HEK293T (cell line): Measurements from ENCODE around the gene TNFSF9.

Source experiments
- CTCF ChIA-PET: fragments of 350-600 bp; formaldehyde crosslinking; extraction: SDS; loops from one replicate; lab custom pipeline; 2021; ENCODE audit warnings: antibody characterized with exemption, inconsistent platforms; lab: Yijun Ruan, JAX
- POLR2A ChIA-PET: fragments of 350-600 bp; formaldehyde crosslinking; extraction: SDS; loops from one replicate; lab custom pipeline; 2020; ENCODE audit warnings: antibody characterized with exemption, inconsistent platforms; lab: Yijun Ruan, JAX
- DNase-seq: peaks from one replicate; pipeline ENCODE4 v3.0.0; 2012; ENCODE audit warnings: mixed read lengths; ENCODE audit errors: extremely low spot score
- ARNT ChIP-seq: fragments of 450-650 bp; IDR thresholded peaks from 2 replicates; pipeline ENCODE4 v1.6.1; 2017; ENCODE audit warnings: mild to moderate bottlenecking
- BHLHE40 ChIP-seq: fragments of 450-650 bp; IDR thresholded peaks from 2 replicates; pipeline ENCODE4 v1.6.1; 2016; ENCODE audit warnings: mild to moderate bottlenecking, moderate library complexity, borderline replicate concordance
- CTBP1 ChIP-seq: fragments of 450-650 bp; IDR thresholded peaks from 2 replicates; pipeline ENCODE4 v1.6.1; 2016; ENCODE audit warnings: borderline replicate concordance
- ELF4 ChIP-seq: fragments of 450-650 bp; IDR thresholded peaks from 2 replicates; pipeline ENCODE4 v1.6.1; 2017; ENCODE audit warnings: antibody characterized with exemption
- FOXA1 ChIP-seq: fragments of 450-650 bp; IDR thresholded peaks from 2 replicates; pipeline ENCODE4 v1.6.1; 2016; ENCODE audit warnings: mild to moderate bottlenecking
- FOXK2 ChIP-seq: fragments of 450-650 bp; IDR thresholded peaks from 2 replicates; pipeline ENCODE4 v1.6.1; 2016; ENCODE audit warnings: mild to moderate bottlenecking
- FOXM1 ChIP-seq: fragments of 450-650 bp; IDR thresholded peaks from 2 replicates; pipeline ENCODE4 v1.6.1; 2017; ENCODE audit warnings: mild to moderate bottlenecking, borderline replicate concordance
- HDGF ChIP-seq: fragments of 450-650 bp; IDR thresholded peaks from 2 replicates; pipeline ENCODE4 v1.6.1; 2017; ENCODE audit warnings: antibody characterized with exemption, borderline replicate concordance
- L3MBTL2 ChIP-seq: fragments of 450-650 bp; conservative IDR thresholded peaks from 2 replicates; pipeline ENCODE4 v1.6.1; 2016; ENCODE audit warnings: mild to moderate bottlenecking
- LEF1 ChIP-seq: fragments of 450-650 bp; IDR thresholded peaks from 2 replicates; pipeline ENCODE4 v1.6.1; 2017; ENCODE audit warnings: mild to moderate bottlenecking, borderline replicate concordance
- NFRKB ChIP-seq: fragments of 450-650 bp; IDR thresholded peaks from 2 replicates; pipeline ENCODE4 v1.6.1; 2016; ENCODE audit warnings: mild to moderate bottlenecking, moderate library complexity
- SP1 ChIP-seq: fragments of 450-650 bp; IDR thresholded peaks from 2 replicates; pipeline ENCODE4 v1.6.1; 2017
- SUZ12 ChIP-seq: fragments of 450-650 bp; IDR thresholded peaks from 2 replicates; pipeline ENCODE4 v1.6.1; 2016; ENCODE audit warnings: mild to moderate bottlenecking
- TARDBP ChIP-seq: fragments of 450-650 bp; IDR thresholded peaks from 2 replicates; pipeline ENCODE4 v1.6.1; 2016
- ZNF384 ChIP-seq: fragments of 450-650 bp; IDR thresholded peaks from 2 replicates; pipeline ENCODE4 v1.6.1; 2016
- TF ChIP-seq, protein P1 (sequence below): fragments of 450-650 bp; IDR thresholded peaks from 2 replicates; pipeline ENCODE4 v1.6.1; 2016

Gene TNFSF9

DNA sequence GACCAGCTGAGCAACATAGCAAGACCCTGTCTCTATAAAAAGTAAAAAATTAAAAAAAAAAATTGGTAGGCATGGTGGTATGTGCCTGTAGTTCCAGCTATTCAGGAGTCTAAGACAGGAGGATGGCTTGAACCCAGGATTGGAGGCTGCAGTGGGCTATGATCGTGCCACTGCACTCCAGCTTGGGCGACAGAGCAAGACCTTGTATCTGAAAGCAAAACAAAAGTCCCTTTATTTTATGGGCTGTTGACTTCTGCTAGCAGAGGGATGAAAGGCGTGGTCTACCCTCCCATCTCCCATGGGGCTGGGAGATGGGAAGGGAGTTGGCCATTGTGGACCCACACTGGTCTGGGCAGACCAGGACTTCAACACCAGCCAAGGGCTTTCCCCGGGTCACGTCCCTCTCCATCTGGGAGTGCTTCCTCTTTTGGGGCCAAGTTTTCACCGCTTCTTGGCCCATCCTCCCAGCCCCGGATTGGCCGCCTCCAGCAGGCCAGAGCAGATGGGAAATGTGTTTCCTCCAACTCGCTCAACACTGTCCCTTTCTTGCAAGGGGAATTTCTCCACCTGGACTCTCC is 2.2 kb upstream of the TNFSF9 start:
- TF ChIP-seq TARDBP = no peak
- TF ChIP-seq LEF1 = no peak
- TF ChIP-seq FOXM1 = no peak
- TF ChIP-seq, protein P1, sequence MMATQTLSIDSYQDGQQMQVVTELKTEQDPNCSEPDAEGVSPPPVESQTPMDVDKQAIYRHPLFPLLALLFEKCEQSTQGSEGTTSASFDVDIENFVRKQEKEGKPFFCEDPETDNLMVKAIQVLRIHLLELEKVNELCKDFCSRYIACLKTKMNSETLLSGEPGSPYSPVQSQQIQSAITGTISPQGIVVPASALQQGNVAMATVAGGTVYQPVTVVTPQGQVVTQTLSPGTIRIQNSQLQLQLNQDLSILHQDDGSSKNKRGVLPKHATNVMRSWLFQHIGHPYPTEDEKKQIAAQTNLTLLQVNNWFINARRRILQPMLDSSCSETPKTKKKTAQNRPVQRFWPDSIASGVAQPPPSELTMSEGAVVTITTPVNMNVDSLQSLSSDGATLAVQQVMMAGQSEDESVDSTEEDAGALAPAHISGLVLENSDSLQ = no peak
- TF ChIP-seq ARNT = no peak
- TF ChIP-seq CTBP1 = no peak
- TF ChIP-seq FOXK2 = no peak
- TF ChIP-seq SP1 = no peak
- no peak for TF ChIP-seq FOXA1
- TF ChIP-seq SUZ12 = no peak
- TF ChIP-seq NFRKB = no peak
- TF ChIP-seq L3MBTL2 = no peak
- no peak for TF ChIP-seq BHLHE40
- no peak for TF ChIP-seq HDGF
- DNase-seq = no peak
- POLR2A ChIA-PET = interaction anchor here (1.0 kb wide), 1 partner anchor 12 kb away, joined by 3 read pairs; no protein-coding TSS in a partner anchor
- CTCF ChIA-PET = no interaction called here

DNA sequence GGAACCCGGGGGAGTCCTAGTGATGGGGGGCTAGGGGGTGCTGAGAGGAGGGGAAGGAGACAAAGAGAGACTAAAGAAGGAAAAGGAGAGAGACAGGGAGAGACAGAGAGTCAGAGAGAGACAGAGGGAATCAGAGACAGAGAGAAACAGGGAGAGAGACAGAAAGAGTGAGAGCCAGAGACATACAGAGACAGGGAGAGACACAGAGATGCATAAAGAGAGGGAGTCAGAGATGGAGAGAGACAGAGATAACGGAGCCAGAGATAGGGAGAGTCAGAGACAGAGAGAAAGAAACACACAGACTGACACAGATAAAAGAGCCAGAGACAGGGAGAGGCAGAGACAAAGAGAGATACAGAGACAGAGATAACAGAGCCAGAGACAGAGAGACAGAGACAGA is 1.5 kb upstream of the TNFSF9 start:
- no peak for DNase-seq
- CTCF ChIA-PET = no interaction called here
- POLR2A ChIA-PET = no interaction called here
- TF ChIP-seq FOXA1 = no peak
- TF ChIP-seq, protein P1 = no peak
- TF ChIP-seq FOXK2 = no peak
- no peak for TF ChIP-seq SUZ12
- TF ChIP-seq ARNT = no peak
- no peak for TF ChIP-seq HDGF

DNA sequence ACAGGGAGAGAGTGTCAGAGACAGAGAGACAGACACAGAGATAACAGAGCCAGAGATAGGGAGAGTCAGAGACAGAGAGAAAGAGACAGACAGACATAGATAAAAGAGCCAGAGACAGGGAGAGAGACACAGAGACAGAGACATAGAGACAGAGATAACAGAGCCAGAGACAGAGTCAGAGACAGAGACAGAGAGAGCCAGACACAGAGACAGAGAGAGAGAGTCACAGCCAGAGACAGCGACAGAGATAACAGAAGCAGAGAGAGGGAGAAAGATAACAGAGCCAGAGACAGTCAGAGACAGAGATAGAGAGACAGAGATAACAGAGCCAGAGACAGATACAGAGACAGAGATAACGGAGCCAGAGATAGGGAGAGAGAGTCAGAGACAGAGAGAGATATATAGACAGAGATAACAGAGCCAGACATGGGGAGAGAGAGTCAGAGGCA is 865 bp upstream of the TNFSF9 start:
- no peak for DNase-seq
- POLR2A ChIA-PET = interaction anchor here (1.1 to 1.5 kb wide), 6 partner anchors 9 to 74 kb away, joined by 3 to 14 read pairs (median 8); no protein-coding TSS in a partner anchor
- CTCF ChIA-PET = no interaction called here
- TF ChIP-seq SUZ12 = no peak

DNA sequence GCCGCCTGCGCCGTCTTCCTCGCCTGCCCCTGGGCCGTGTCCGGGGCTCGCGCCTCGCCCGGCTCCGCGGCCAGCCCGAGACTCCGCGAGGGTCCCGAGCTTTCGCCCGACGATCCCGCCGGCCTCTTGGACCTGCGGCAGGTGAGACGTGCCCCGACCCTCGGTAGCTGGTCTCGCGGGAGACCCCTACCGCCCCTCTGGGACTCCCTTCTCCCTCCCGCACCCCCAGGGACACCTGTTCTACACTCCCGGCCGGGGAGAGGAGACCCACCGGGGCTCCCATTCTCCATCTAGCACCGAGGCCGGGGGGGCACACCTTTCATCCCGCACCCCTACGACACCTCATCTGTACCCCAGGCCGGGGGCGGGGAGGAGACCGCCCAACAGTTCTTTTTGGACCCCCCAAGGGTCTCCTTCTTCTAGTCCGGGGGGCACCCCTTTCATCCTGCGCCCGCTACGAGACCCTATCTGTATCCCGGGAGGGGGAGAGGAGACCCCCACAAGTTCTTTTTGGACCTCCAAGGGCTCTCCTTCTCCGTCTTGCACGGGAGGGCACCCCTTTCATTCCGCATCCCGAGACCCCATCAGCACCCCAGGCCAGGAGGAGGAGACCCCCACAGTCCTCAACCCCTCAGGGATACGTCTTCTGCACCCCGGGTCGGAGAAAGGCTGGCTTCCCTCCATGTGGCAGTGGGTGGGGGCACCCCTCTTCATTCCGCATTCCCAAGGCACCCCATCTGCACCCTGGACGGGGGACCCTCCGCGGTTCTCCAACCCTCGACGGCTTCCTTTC is 533 bp downstream of the TNFSF9 start:
- POLR2A ChIA-PET = interaction anchor here (0.7 to 1.9 kb wide), 15 partner anchors 9 to 159 kb away, joined by 3 to 16 read pairs (median 4); partner anchors contain the start of gene ALKBH7
- DNase-seq = no peak
- TF ChIP-seq NFRKB (no peak), L3MBTL2 (no peak), SUZ12 (no peak), HDGF (no peak), ELF4 (no peak), FOXK2 (no peak), FOXM1 (no peak), BHLHE40 (no peak), CTBP1 (no peak), FOXA1 (no peak), ZNF384 (no peak), TARDBP (no peak), SP1 (no peak), LEF1 (no peak), ARNT (no peak)
- TF ChIP-seq, protein P1 = no peak
- CTCF ChIA-PET = no interaction called here

DNA sequence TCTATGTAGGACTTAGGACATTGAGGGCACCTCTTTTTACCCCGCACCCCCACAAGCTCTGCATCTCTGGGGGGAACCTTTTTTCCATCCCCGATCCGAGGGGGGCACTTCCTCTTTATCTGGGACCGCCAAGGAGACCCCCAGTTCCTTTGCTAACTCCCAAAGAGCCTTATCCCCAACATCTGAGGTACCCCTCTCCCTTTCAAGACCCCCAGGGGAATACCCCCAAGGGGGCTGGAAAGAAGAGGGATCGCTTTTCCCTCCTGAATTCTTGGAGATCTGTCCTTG is 1.1 kb downstream of the TNFSF9 start:
- no peak for DNase-seq
- no peak for TF ChIP-seq BHLHE40
- no peak for TF ChIP-seq LEF1
- TF ChIP-seq ELF4 = no peak
- TF ChIP-seq NFRKB = no peak
- TF ChIP-seq FOXK2 = no peak
- TF ChIP-seq ARNT = no peak
- no peak for TF ChIP-seq HDGF
- no peak for TF ChIP-seq SUZ12
- TF ChIP-seq, protein P1 = no peak
- no peak for TF ChIP-seq TARDBP
- TF ChIP-seq CTBP1 = no peak
- POLR2A ChIA-PET = interaction anchor here (1.9 kb wide), 1 partner anchor 15 kb away, joined by 16 read pairs; no protein-coding TSS in a partner anchor
- CTCF ChIA-PET = no interaction called here
